WTC11 (cell line): ENCODE data around the gene NRXN3. TPM values are rescaled to one million over a fixed set of nuclear protein-coding genes. Genes with fewer than 3 reads are reported as not detected.

Experiments
- ATAC-seq: fragments of 200-7000 bp; cut with Tn5 transposase; 2 replicates; pipeline ENCODE4 v1.10.0; 2021; ENCODE audit warnings: mild to moderate bottlenecking, moderate library complexity
- CTCF ChIA-PET: fragments of 300-600 bp; sonication (Branson Sonifier 250); formaldehyde crosslinking; loops from one replicate; lab custom pipeline; 2021; ENCODE audit warnings: antibody characterized with exemption; lab: Charles Lee
- POLR2A ChIA-PET: fragments of 350-600 bp; sonication (Branson Sonifier 250); formaldehyde crosslinking; loops from one replicate; lab custom pipeline; 2021; ENCODE audit warnings: antibody characterized with exemption; lab: Charles Lee
- DNase-seq: peaks from one replicate; pipeline ENCODE4 v3.0.0; 2021; ENCODE audit warnings: low spot score
- H3K27ac Mint-ChIP-seq: 2 replicates; pipeline ENCODE4 v1.8.0; 2021; ENCODE audit warnings: mixed read lengths
- H3K27me3 Mint-ChIP-seq: 2 replicates; pipeline ENCODE4 v1.8.0; 2021; ENCODE audit warnings: low read depth, mild to moderate bottlenecking, moderate library complexity, mixed read lengths
- H3K36me3 Mint-ChIP-seq: 2 replicates; pipeline ENCODE4 v1.8.0; 2021; ENCODE audit warnings: mixed read lengths
- H3K4me1 Mint-ChIP-seq: 2 replicates; pipeline ENCODE4 v1.8.0; 2022; ENCODE audit warnings: mixed read lengths
- H3K4me3 Mint-ChIP-seq: 2 replicates; pipeline ENCODE4 v1.8.0; 2021; ENCODE audit warnings: mild to moderate bottlenecking, moderate library complexity, mixed read lengths
- H3K9me3 Mint-ChIP-seq: 2 replicates; pipeline ENCODE4 v1.8.0; 2021; ENCODE audit warnings: mixed read lengths
- EMX1 ChIP-seq: fragments of 250-450 bp; sonication (Bioruptor Pico); IDR thresholded peaks from 2 replicates; pipeline ENCODE4 v1.8.0; 2021; ENCODE audit warnings: mild to moderate bottlenecking
- FOXK1 ChIP-seq: sonication (generic); formaldehyde crosslinking; IDR thresholded peaks from 2 replicates; pipeline ENCODE4 v1.8.0; 2022; ENCODE audit warnings: mild to moderate bottlenecking, moderate library complexity, missing genetic modification reagents
- FOXP1 ChIP-seq: sonication (generic); formaldehyde crosslinking; IDR thresholded peaks from 2 replicates; pipeline ENCODE4 v1.8.0; 2022; ENCODE audit warnings: missing genetic modification reagents, mild to moderate bottlenecking, moderate library complexity, borderline replicate concordance
- IRF2 ChIP-seq: sonication (generic); formaldehyde crosslinking; IDR thresholded peaks from 2 replicates; pipeline ENCODE4 v1.8.0; 2022; ENCODE audit warnings: low read depth, missing genetic modification reagents, borderline replicate concordance
- NFE2L1 ChIP-seq: sonication (generic); formaldehyde crosslinking; IDR thresholded peaks from 2 replicates; pipeline ENCODE4 v1.8.1; 2023; ENCODE audit warnings: missing genetic modification reagents
- NFYB ChIP-seq: sonication (generic); formaldehyde crosslinking; conservative IDR thresholded peaks from 2 replicates; pipeline ENCODE4 v1.8.0; 2022; ENCODE audit warnings: low read depth, missing genetic modification reagents
- NR1H2 ChIP-seq: sonication (generic); formaldehyde crosslinking; IDR thresholded peaks from 2 replicates; pipeline ENCODE4 v1.9.0; 2021; ENCODE audit warnings: mild to moderate bottlenecking, moderate library complexity, missing genetic modification reagents
- PRRX2 ChIP-seq: fragments of 250-450 bp; sonication (Bioruptor Pico); IDR thresholded peaks from 2 replicates; pipeline ENCODE4 v1.8.0; 2021; ENCODE audit warnings: mild to moderate bottlenecking
- RORB ChIP-seq: fragments of 250-450 bp; sonication (Bioruptor Pico); IDR thresholded peaks from 2 replicates; pipeline ENCODE4 v1.9.0; 2021; ENCODE audit warnings: mild to moderate bottlenecking
- SMAD3 ChIP-seq: sonication (generic); formaldehyde crosslinking; IDR thresholded peaks from 2 replicates; pipeline ENCODE4 v1.8.0; 2022; ENCODE audit warnings: missing genetic modification reagents, mild to moderate bottlenecking, borderline replicate concordance
- SMAD4 ChIP-seq: sonication (generic); formaldehyde crosslinking; IDR thresholded peaks from 2 replicates; pipeline ENCODE4 v1.8.0; 2022; ENCODE audit warnings: mild to moderate bottlenecking, missing genetic modification reagents
- ZNF121 ChIP-seq: sonication (generic); formaldehyde crosslinking; IDR thresholded peaks from 2 replicates; pipeline ENCODE4 v1.8.0; 2023; ENCODE audit warnings: missing genetic modification reagents
- ZNF219 ChIP-seq: sonication (generic); formaldehyde crosslinking; IDR thresholded peaks from 2 replicates; pipeline ENCODE4 v1.8.0; 2023; ENCODE audit warnings: missing genetic modification reagents, mild to moderate bottlenecking, borderline replicate concordance
- ZNF263 ChIP-seq: sonication (generic); formaldehyde crosslinking; IDR thresholded peaks from 2 replicates; pipeline ENCODE4 v1.8.1; 2022; ENCODE audit warnings: low read depth, mild to moderate bottlenecking, moderate library complexity, missing genetic modification reagents
- ZNF423 ChIP-seq: fragments of 250-450 bp; sonication (Bioruptor Pico); IDR thresholded peaks from 2 replicates; pipeline ENCODE4 v2.1.2; 2022; ENCODE audit warnings: mild to moderate bottlenecking, moderate library complexity
- ZNF671 ChIP-seq: fragments of 250-450 bp; sonication (Bioruptor Pico); IDR thresholded peaks from 2 replicates; pipeline ENCODE4 v1.8.0; 2021; ENCODE audit warnings: mild to moderate bottlenecking
- total RNA-seq: library from RNA; stranded (reverse); gene quantifications from 3 replicates; pipeline ENCODE4 v1.2.3, GENCODE V29; 2021
- TF ChIP-seq, protein P1 (sequence below): sonication (generic); formaldehyde crosslinking; IDR thresholded peaks from 2 replicates; pipeline ENCODE4 v1.8.0; 2022; ENCODE audit warnings: missing genetic modification reagents
- TF ChIP-seq, protein P2 (sequence below): fragments of 250-450 bp; sonication (Bioruptor Pico); conservative IDR thresholded peaks from 2 replicates; pipeline ENCODE4 v1.9.0; 2021; ENCODE audit warnings: mild to moderate bottlenecking
- TF ChIP-seq, protein P3 (sequence below): sonication (generic); formaldehyde crosslinking; IDR thresholded peaks from 2 replicates; pipeline ENCODE4 v1.8.1; 2022; ENCODE audit warnings: low read depth, mild to moderate bottlenecking, moderate library complexity, missing genetic modification reagents, borderline replicate concordance
- TF ChIP-seq, protein P4 (sequence below): sonication (generic); formaldehyde crosslinking; conservative IDR thresholded peaks from 2 replicates; pipeline ENCODE4 v1.8.1; 2022; ENCODE audit warnings: mild to moderate bottlenecking, missing genetic modification reagents

NRXN3 gene
- total RNA-seq, 1 experiment from 2014 or later = 3.0 TPM

DNA sequence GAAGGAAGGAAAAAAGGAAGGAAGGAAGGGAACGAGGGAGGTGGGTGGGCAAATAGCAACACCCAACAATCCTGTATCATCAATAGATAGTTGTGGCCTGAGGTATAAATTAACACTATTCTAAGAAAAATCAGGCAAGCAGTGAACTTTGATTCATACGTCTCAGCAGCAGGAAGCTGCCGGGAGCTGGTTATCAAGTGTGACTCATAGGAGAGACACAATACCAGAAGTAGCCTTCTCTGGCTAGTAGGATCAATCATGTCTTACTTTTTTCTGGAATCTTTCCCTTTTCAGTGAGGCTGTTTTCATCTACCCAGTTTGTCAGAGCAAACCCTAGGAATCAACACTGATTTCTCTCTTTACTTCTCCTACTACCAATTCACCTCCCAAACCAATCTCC lies 780.5 kb downstream of the NRXN3 start:
- no peak for DNase-seq
- ATAC-seq = no peak
- Mint-ChIP-seq H3K27me3 (no peaks in the 10 kb centered on the region), H3K9me3 (no peaks in the 10 kb centered on the region), H3K4me1 (no peaks in the 10 kb centered on the region), H3K4me3 (no peak overlapping the region), H3K36me3 (no peaks in the 10 kb centered on the region), H3K27ac (no peak overlapping the region)
- no peak for TF ChIP-seq NFYB
- no peak for TF ChIP-seq FOXK1
- TF ChIP-seq FOXP1 (CRISPR knock-in tag) = no peak
- TF ChIP-seq SMAD3 (CRISPR knock-in tag) = no peak
- no peak for TF ChIP-seq ZNF423
- TF ChIP-seq, protein P1, sequence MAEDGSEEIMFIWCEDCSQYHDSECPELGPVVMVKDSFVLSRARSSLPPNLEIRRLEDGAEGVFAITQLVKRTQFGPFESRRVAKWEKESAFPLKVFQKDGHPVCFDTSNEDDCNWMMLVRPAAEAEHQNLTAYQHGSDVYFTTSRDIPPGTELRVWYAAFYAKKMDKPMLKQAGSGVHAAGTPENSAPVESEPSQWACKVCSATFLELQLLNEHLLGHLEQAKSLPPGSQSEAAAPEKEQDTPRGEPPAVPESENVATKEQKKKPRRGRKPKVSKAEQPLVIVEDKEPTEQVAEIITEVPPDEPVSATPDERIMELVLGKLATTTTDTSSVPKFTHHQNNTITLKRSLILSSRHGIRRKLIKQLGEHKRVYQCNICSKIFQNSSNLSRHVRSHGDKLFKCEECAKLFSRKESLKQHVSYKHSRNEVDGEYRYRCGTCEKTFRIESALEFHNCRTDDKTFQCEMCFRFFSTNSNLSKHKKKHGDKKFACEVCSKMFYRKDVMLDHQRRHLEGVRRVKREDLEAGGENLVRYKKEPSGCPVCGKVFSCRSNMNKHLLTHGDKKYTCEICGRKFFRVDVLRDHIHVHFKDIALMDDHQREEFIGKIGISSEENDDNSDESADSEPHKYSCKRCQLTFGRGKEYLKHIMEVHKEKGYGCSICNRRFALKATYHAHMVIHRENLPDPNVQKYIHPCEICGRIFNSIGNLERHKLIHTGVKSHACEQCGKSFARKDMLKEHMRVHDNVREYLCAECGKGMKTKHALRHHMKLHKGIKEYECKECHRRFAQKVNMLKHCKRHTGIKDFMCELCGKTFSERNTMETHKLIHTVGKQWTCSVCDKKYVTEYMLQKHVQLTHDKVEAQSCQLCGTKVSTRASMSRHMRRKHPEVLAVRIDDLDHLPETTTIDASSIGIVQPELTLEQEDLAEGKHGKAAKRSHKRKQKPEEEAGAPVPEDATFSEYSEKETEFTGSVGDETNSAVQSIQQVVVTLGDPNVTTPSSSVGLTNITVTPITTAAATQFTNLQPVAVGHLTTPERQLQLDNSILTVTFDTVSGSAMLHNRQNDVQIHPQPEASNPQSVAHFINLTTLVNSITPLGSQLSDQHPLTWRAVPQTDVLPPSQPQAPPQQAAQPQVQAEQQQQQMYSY (CRISPR knock-in tag) = no peak
- TF ChIP-seq NFE2L1 (CRISPR knock-in tag) = no peak
- no peak for TF ChIP-seq ZNF263 (CRISPR knock-in tag)
- no peak for TF ChIP-seq NR1H2 (CRISPR knock-in tag)
- TF ChIP-seq RORB (CRISPR knock-in tag) = no peak
- TF ChIP-seq, protein P2, sequence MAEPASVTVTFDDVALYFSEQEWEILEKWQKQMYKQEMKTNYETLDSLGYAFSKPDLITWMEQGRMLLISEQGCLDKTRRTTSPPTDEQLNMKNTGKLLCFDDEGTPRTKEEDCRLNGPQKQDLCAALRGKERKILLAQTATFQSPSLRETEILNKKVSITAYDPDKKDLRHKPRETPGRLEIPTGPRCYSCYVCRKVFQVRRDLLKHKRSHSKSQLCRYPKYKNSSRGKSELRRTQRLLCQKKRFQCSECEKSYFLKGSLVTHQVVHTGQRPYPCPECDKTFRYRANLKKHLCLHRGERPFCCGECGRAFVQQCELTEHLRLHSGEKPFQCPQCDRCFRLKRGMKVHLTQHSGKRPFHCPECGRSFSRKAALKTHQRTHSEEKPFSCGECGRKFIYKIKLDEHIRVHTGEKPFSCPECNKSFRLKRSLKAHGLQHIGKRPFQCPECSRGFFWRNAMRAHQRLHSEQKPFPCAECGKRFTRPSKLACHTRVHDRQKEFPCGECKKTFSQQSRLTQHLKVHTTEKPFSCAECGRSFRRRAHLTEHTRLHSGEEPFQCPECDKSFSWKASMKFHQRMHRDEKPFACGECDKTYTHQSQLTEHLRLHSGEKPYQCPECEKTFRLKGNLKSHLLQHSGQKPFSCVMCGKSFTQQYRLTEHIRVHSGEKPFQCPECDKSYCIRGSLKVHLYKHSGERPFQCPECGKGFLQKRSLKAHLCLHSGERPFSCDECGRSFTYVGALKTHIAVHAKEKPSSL (CRISPR knock-in tag) = no peak
- CTCF ChIA-PET = interaction anchor here (1.3 kb wide), 1 partner anchor 17 kb away, joined by 4 read pairs; no protein-coding TSS in a partner anchor
- POLR2A ChIA-PET = no interaction called here

DNA sequence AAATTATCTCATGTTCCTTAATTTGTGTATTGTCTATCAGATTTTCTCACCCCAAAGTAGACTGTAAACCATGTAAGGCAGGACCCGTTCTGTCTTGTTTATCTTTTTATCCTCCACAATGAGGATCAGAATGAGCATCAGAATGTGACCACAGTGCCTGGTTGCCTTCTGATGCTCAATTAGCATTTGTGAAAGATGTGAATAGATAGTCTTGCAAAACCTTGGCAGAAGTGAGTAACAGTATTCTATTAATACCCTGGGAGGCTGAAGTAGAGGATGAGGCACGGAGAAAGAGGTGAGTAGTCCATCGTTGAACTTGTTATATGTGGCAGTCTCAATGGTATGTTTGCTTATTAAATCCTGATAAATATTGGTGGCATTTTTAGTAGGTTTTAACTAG lies 781.4 kb downstream of the NRXN3 start:
- POLR2A ChIA-PET = no interaction called here
- Mint-ChIP-seq H3K27ac (no peak overlapping the region), H3K27me3 (no peaks in the 10 kb centered on the region), H3K4me1 (no peaks in the 10 kb centered on the region), H3K4me3 (no peak overlapping the region), H3K36me3 (no peaks in the 10 kb centered on the region), H3K9me3 (no peaks in the 10 kb centered on the region)
- no peak for TF ChIP-seq ZNF121 (CRISPR knock-in tag)
- TF ChIP-seq ZNF671 (CRISPR knock-in tag) = no peak
- no peak for TF ChIP-seq ZNF219 (CRISPR knock-in tag)
- no peak for TF ChIP-seq SMAD4 (CRISPR knock-in tag)
- TF ChIP-seq, protein P3, sequence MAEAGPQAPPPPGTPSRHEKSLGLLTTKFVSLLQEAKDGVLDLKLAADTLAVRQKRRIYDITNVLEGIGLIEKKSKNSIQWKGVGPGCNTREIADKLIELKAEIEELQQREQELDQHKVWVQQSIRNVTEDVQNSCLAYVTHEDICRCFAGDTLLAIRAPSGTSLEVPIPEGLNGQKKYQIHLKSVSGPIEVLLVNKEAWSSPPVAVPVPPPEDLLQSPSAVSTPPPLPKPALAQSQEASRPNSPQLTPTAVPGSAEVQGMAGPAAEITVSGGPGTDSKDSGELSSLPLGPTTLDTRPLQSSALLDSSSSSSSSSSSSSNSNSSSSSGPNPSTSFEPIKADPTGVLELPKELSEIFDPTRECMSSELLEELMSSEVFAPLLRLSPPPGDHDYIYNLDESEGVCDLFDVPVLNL = no peak
- no peak for TF ChIP-seq IRF2 (CRISPR knock-in tag)
- TF ChIP-seq EMX1 = no peak
- TF ChIP-seq, protein P4, sequence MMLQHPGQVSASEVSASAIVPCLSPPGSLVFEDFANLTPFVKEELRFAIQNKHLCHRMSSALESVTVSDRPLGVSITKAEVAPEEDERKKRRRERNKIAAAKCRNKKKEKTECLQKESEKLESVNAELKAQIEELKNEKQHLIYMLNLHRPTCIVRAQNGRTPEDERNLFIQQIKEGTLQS = no peak
- no peak for TF ChIP-seq PRRX2
- CTCF ChIA-PET = interaction anchor here (1.3 kb wide), 1 partner anchor 18 kb away, joined by 4 read pairs; no protein-coding TSS in a partner anchor
- DNase-seq (no peak), ATAC-seq (no peak)
